Melanocyte of skin (primary cell): ENCODE data around the gene BCAN. TPM values are rescaled to one million over a fixed set of nuclear protein-coding genes. Genes with fewer than 3 reads are reported as not detected.

Experiments used
- total RNA-seq, 2 donors: library from RNA; depleted of rRNA; stranded (reverse); fragments of >200 nt; gene quantifications; 2 replicates each; pipeline ENCODE4 v1.2.3, GENCODE V29; 2012

The BCAN gene, protein sequence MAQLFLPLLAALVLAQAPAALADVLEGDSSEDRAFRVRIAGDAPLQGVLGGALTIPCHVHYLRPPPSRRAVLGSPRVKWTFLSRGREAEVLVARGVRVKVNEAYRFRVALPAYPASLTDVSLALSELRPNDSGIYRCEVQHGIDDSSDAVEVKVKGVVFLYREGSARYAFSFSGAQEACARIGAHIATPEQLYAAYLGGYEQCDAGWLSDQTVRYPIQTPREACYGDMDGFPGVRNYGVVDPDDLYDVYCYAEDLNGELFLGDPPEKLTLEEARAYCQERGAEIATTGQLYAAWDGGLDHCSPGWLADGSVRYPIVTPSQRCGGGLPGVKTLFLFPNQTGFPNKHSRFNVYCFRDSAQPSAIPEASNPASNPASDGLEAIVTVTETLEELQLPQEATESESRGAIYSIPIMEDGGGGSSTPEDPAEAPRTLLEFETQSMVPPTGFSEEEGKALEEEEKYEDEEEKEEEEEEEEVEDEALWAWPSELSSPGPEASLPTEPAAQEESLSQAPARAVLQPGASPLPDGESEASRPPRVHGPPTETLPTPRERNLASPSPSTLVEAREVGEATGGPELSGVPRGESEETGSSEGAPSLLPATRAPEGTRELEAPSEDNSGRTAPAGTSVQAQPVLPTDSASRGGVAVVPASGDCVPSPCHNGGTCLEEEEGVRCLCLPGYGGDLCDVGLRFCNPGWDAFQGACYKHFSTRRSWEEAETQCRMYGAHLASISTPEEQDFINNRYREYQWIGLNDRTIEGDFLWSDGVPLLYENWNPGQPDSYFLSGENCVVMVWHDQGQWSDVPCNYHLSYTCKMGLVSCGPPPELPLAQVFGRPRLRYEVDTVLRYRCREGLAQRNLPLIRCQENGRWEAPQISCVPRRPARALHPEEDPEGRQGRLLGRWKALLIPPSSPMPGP
- total RNA-seq, result 100 to 1,000 TPM in 1 of 2 donors, 10 to 100 TPM in 1; 25.0 to 131 TPM

DNA sequence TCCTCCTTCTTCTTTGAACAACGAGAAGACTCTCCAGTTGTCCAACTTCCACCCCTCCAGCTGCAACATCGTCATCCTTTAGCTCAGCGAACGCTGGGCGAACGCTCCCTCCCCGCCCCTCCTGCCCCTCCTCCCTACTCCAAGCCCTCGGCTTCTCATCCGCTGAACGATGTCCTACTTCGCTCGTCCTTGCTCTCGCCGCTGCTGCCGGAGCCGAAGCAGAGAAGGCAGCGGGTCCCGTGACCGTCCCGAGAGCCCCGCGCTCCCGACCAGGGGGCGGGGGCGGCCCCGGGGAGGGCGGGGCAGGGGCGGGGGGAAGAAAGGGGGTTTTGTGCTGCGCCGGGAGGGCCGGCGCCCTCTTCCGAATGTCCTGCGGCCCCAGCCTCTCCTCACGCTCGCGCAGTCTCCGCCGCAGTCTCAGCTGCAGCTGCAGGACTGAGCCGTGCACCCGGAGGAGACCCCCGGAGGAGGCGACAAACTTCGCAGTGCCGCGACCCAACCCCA is at the start of gene BCAN:
BCAN (plus strand) TSS at position 357 of the 504 bp plus-strand sequence. CDS start 3,938 bp downstream, outside the sequence.

DNA sequence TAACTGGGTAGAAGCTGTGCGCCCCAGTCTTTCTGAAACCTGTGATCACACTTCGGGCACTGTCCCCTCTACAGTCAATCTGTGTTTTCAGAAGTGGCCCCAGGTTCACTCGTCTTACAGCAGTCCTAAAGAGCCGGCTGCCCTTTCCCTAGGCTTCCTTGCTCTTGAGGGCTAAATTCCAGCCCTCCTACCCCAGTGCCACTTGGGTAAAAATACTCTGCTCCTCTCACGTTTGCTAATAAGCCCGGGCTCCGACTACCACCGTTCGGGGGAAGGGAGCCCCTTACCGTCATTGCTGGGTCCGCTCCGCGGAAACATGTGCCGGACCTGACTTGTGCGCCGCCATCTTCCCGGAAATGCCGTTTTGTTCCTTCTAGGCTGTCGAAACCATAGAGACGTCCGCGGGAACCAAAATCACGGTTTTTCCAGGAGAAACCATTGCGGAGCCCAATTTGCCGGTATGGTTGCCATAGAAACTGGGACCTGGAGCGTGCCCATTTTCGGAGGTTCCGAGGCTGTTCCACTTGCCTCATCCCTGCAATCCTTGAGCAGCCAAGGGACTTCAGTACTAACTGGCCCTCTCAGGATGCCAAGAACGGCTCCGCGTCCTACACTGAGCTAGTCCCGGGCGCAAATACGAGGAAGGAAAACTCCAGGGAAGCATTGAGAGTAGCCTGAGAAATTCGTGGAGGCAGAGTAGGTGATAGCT is 40.6 kb upstream of the BCAN start, which contains the start of gene GPATCH4:
GPATCH4 (minus strand) TSS at position 358 of the 709 bp plus-strand sequence.

DNA sequence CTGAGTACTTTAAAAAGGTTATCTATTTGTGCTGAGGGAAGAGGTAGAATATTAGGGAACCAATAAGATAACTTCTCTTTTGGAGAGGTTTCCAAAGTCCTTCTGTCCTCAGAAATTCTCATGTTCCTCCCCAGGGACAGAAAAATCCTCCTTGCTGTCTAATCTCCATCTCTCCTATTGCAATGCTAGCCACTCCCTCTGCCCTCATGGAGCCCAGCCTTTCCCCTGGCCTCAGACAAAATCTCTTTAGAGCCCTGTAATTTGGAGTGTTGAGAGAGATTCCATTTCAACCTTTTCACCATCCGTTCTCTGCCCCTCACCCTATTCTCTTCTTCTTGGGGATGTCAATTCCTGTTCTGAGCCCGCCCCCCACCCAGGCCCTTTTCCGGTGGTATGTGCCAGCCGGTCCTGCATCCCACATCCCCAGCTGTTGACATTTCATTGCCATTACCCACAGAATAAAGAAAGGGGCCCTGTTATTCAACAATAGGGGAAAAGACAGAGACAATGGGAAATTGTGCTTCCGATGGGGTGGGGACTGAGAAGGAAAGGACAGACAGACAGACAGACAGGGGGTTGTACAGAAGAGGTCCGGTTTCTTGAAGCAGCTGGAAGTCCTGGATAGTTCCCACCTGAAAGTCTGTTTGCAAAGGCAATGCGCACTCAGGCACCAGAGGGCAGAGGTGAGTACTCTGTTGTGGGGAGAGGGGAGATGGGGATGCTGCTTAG is 22.9 kb upstream of the BCAN start, which contains the start of gene HAPLN2:
HAPLN2 (plus strand) TSS at position 563 of the 729 bp plus-strand sequence. CDS start 4,076 bp downstream, outside the sequence.

DNA sequence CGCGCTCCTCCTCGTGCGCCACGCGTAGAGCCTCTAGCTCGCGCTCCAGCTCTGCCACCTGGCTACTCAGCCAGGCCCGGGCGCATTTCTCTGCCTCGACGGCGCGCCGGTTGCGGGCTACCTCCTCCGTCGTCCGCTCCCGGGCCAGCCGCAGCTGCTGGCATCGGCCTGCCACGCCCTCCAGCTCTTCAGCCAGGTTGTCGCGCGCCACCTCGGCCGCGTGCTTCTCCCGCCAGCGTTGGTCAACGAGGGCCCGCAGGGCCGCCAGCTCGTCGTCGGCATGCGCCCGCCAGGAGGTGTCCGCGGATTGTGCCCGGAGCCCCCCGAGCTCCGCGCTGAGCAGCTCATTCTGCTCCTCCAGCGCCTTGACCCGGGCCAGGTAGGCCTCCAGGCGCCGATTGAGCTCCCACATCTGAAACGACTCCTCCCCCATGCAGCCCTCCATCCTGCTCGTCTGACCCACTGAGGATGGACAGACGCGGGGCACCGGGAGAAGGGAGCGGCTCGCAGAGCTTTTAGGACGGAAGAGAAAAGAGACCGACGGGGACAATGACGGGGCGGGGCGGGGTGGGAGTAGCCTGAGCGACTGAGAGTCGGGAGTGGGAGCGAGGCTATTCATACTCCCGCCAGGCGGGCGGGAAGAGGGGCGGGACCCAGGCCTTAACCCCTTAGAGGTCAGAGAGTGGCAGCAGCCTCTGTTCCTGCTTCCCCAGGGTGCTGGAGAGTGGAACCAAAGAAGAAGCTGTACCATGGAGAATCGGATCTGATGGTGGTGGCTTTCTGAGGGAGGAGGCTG is 35.1 kb downstream of the BCAN start, which contains the start of gene NES:
NES (minus strand) TSS at position 588 of the 796 bp plus-strand sequence; CDS start at position 445, 143 bp downstream.

DNA sequence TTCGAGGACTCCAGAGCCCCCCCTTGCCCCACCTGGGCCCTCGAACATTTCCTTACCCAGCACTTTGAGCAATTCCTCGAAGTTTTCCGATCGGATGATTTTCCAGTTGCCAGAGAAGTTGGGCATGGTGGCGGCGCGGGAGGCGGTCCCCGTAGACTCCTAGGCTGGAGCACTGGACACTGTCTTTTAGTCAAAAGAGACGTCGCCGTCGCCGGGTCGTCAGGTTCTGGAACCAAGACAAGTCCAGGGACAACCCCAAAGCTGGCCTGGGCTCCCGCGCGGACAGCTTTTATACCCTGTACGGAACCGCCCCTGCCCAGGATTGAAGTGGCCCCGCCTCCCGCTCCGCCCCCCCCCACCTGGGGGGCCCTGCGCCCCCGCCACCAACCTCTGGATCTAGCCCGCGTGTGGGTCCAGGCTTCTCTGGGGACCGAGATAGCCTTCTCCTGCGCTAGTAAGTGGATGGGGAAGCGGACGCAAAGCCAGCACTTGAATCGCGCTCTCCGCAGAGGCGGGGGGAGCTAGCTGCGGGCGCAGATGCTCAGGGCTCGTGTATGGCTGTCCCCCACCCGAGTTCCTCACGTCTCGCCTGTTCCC is 63.5 kb downstream of the BCAN start, which contains the start of gene CRABP2:
CRABP2 (minus strand) TSS at position 263 of the 597 bp plus-strand sequence; CDS start at position 126, 137 bp downstream.

Other genes with a start within 250 kb of the BCAN start
- 10 to 100 TPM; 17.6 to 18.2 TPM for gene MEF2D, start 141.3 kb upstream of the BCAN start, total RNA-seq
- gene IQGAP3, start 69.6 kb upstream of the BCAN start, total RNA-seq, result 10 to 100 TPM; 26.8 to 31.6 TPM
- not detected for gene TTC24, start 62.4 kb upstream of the BCAN start, total RNA-seq
- gene NAXE, start 50.3 kb upstream of the BCAN start, total RNA-seq, result 100 to 1,000 TPM; 112 to 129 TPM
- gene GPATCH4, start 40.6 kb upstream of the BCAN start, total RNA-seq, result 10 to 100 TPM; 18.2 to 26.6 TPM
- not detected for gene HAPLN2, start 22.7 kb upstream of the BCAN start, total RNA-seq
- gene NES, start 35.3 kb downstream of the BCAN start, total RNA-seq, result 10 to 100 TPM; 14.8 to 26.6 TPM
- 1 to 10 TPM in 1 of 2 donors, not detected in 1; 1.7 TPM for gene CRABP2, start 63.5 kb downstream of the BCAN start, total RNA-seq
- 10 to 100 TPM in 1 of 2 donors, 1 to 10 TPM in 1; 7.3 to 15.1 TPM for gene METTL25B, start 86.4 kb downstream of the BCAN start, total RNA-seq
- gene ISG20L2, start 86.6 kb downstream of the BCAN start, total RNA-seq, result 10 to 100 TPM; 22.4 to 25.0 TPM
- gene MRPL24, start 99.0 kb downstream of the BCAN start, total RNA-seq, result 10 to 100 TPM; 37.5 to 42.0 TPM
- 100 to 1,000 TPM; 125 to 176 TPM for gene HDGF, start 109.6 kb downstream of the BCAN start, total RNA-seq
- gene PRCC, start 125.4 kb downstream of the BCAN start, total RNA-seq, result 10 to 100 TPM; 20.0 to 22.0 TPM
- not detected for gene SH2D2A, start 174.7 kb downstream of the BCAN start, total RNA-seq
- not detected for gene INSRR, start 217.0 kb downstream of the BCAN start, total RNA-seq
- under 1 TPM in 1 of 2 donors, not detected in 1; under 0.01 TPM for gene NTRK1, start 218.7 kb downstream of the BCAN start, total RNA-seq